D341Med (cell line): Measurements from ENCODE around the gene DEGS2.
"Not testable (repeated sequence)": the region's sequence is repeated elsewhere in the genome, so short reads cannot be mapped to it uniquely, and the experiment has no call there.

Source experiments
- DNase-seq: peaks from one replicate; pipeline ENCODE4 v3.0.0; 2012; ENCODE audit warnings: low spot score

Gene DEGS2

DNA sequence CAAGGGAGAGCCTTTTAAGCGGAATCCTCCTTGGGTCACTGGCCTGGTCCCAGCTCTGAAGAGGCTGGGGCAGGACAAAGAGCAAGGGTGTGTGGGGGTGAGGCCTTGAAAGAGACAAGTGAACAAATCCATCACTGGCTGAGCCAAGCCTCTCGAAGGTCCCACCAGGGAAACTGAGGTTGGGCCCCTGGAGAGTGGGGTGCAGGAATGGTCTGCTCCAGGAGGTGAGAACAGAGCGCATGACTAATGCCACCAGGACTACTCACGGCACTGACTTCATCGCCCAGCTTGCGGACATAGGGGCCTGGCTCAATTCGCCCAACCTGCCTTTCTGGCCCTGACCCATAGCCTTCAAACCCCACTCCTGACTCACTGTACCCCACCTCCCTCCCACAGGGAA, 19.2 kb upstream of the DEGS2 start:
- DNase-seq, result no peak

DNA sequence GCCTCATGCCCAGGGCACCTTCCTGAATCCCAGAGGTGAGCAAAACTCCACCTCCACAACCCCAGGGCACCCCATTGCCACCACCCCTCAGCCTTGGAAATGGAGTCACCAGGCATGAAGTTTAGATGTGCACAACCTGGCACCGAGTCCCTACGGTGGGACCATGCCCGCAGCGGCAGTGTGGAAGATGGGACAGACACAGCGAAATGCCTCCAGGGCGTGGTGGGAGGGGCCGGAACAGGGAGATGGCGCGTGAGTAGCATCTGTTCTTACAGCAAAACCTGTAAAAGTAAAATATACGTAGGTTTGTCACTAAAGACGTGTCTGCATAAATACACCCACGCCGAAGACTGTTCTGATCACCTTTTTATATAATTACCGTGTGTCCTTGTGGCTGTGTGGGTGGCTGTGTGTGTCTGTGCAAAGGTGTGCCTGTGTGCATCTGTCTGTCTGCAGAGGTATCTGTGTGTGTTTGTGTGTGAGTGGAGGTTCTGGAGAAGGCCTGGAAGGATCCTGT, 17.4 kb upstream of the DEGS2 start:
- DNase-seq, result peak; percentile 29

DNA sequence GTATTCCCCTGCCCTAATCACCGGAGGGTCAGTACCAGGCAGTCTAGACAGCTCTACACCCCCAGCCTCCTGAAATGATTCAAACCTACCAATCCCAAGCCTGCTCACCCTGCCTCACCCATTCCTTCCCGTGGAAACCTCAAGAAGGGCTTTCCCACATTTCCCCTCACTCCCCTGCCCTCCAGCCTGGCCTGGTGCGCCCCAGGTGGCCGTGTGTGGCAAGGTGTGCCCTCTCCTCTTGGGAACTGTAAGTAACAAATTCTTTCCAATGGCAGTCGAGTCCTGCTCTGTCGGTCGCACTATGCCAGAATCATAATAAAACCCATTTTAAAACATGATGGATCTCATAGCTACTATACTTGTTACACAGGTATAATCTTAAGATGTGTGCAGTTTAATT, 13.9 kb upstream of the DEGS2 start:
- DNase-seq, result peak; percentile 23

GRCh38 chr14:100172811-100173210, 13.4 kb upstream of the DEGS2 start:
- no peak for DNase-seq

DNA sequence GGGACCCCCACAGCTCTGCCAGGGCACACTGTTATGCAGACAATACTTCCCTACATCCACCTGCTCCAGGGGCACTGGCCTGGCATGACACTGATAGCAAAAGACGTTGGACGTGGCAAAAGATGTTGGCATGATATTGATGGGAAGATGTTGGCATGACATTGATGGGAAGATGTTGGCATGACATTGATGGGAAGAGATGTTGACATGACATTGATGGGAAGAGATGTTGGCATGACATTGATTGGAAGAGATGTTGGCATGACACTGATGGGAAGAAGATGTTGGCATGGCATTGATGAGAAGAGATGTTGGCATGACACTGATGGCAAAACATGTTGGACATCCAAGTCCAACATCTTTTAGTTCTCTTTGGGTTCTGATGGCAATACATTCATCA, 11.4 kb upstream of the DEGS2 start:
- DNase-seq, result no peak

- no peak for DNase-seq
These were observed 9.1 kb upstream of the DEGS2 start for GRCh38 chr14:100168506-100168905.

GRCh38 chr14:100165831-100166440, 6.5 kb upstream of the DEGS2 start:
- DNase-seq, result no peak

GRCh38 chr14:100165376-100165775, 5.9 kb upstream of the DEGS2 start:
- DNase-seq, result no peak

DNA sequence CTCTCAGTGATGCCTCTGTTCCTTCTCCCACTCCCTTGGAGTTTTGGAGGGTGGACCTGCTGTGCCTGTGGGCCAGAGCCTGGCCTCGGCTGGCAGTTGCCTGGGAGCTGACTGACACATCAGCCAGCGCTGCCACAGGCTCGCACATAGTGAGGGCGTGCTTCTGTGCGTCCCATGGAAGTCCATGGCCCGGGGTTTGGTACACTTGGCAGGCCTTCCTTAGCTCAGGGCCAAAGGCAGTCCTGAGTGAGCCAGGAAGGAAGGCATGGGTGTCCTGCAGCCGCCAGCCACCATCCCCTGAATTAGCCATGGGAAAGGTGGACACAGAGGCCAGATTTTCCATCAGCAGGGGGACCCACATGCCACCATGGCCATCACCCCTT, 1.1 kb upstream of the DEGS2 start:
- no peak for DNase-seq

DNA sequence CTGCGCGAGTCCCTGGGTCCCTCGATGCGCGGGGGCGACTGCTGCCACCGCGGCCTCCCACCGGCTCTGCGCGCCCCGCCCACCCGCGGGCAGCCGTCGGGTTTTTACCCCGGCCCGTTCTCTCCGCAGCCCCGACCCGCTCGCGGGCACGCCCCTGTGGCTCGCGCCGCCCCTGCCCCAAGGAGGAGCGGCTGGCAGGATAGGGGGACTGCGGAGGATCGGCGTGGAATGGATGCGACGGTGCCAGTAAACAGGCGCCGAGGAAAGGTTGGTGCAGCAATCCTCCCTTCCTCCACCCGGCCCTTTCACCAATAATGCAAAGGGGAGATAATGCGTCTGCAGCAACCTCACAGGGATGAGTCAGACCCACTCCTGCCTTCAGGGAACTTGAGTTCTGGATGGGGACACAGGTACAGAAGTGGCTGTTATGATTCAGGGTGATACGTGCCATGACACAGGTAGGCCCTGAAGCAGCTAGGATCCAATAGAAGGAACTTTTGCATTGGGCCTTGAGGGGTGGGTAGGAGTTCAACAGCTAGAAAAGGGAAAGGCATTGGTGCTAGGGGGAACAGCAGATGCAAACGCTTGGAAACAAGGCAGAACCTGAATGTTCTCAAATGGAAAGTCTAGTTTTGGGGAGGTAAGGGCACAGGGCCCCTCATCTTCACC, 554 bp upstream of the DEGS2 start:
- DNase-seq, result no peak

DNA sequence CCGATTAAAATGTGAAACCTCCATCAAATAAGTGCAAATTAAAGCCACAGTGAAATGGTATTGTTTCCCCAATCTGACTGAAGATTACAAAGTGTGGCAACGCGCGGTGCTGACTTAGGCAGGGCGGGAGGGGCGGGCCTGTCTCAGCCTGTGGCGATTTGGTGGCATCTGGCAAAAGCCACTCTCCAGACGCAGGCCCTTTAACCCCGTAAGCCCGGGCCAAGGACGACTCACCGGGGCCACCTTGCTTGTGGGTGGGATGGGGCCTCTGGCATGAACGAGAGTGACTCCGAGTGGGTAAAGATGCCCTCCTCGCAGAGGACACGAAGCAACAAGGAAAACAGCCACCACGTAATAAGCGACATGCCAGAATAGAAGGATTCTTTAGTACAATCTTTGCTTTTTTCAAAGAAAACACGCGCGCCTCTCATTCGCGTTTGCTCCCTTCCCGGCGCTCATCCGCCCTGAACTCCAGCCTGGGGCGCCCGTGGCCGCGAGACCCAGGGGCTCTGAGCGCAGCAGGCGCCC, 815 bp downstream of the DEGS2 start:
- DNase-seq, result no peak

GRCh38 chr14:100157548-100158232, 1.8 kb downstream of the DEGS2 start:
- not testable (repeated sequence) for DNase-seq

GRCh38 chr14:100156776-100157175, 2.7 kb downstream of the DEGS2 start:
- no peak for DNase-seq

DNA sequence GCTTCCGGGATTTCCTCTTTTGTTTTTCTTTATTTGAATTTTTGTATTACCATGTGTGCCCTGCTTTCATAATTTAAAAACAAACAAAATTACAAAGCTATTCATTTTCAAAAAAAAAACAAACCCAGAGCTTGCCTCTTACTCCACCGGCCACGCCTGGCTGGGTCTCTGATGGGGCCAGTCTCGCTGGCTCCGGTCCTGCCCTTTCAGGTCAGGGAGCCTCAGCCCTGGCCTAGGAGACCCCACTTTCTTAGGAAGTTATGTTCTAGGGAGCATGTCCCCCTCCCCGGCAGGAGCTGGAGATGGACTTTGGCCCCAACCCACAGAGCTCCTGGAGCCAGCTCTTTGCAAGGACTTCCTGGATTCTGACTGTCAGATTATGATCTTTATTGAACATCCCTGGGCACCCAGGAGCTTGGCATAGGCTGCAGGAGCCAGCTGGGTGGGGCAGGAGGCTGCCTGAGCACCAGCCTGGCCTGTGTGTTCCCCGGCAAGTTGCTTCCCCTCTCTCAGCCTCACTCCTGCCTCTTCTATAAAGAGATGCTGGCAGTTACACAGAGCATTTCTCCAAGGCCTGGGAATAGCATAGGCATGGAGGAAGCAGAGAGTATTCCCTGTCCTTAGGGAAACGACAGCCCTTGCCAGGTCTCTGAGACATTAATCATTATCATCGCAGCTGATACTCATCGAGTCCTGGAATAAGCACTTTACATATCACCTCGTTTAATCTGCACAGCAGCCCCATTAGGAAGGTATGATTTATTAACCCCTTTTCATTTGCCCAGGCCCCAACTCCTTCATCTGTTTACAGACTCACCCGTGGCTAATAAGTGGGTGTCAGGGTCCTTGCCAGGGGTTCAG, 3.5 kb downstream of the DEGS2 start:
- no peak for DNase-seq

- DNase-seq, result no peak
These were observed 4.3 kb downstream of the DEGS2 start for GRCh38 chr14:100155049-100155621.

GRCh38 chr14:100153560-100153959, 5.9 kb downstream of the DEGS2 start:
- DNase-seq, result no peak

DNA sequence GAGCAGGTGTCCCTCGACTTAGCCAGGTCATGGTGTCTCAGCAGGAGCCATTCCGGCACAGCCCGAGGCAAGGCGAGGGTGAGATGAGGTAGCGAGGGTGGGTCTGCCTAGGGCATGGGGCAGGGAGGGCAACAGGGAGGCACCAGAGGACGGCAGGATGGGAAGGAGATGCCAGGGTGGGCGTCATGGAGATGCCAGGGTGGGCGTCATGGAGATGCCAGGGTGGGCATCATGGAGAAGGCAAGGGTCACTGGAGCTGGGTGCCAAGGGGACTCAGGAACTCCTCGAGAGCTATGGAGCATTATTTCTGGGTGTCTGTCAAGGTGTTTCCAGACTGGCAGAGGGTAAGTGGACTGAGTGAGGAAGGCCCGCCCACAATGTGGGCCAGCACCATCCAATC, 7.4 kb downstream of the DEGS2 start:
- no peak for DNase-seq

GRCh38 chr14:100150932-100151587, 8.4 kb downstream of the DEGS2 start:
- no peak for DNase-seq

DNA sequence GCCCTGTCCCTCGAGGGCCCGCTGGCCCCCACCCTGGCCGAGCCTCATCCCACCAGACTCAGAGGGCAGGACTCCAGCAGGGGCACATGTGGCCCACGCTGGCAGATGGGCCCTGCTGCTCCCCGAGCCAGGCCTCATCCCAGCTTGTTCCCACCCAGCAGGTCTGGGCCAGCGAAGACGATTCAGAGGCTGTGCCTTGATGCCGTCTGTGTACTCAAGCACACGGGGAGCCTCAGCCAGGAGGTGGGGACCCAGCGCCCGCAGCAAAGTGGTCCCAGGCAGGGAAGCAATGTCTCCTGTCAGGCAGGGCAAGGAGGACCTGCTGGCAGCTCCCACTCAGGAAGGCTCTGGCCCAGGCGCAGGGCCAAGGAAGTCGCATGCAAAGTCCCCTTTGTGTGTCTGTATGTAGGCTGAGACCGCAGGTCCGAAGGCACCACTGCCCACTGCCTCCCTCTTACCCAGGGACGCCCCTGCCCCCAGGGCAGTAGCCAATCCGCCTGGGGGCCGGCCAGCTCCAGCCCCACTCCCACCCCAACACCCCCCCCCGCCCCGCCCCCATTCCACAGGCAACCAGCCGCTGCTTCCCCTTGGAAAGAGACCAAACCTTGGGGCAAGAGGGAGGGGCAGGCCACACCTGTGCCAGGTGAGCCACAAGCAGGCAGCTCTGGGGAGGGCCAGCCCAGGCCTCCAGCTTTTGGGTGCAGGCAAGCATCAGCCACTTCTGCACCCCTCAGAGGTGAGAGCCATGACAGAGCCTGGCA, 9.4 kb downstream of the DEGS2 start:
- no peak for DNase-seq
